GM21381 (cell line): Measurements from ENCODE around the gene LARP4B.

Experiments used
- ATAC-seq: cut with Tn5 transposase; IDR thresholded peaks from one replicate; pipeline ENCODE4 v1.9.1; 2021; ENCODE audit warnings: mild to moderate bottlenecking, moderate library complexity; ENCODE audit not compliant: unreplicated experiment

The LARP4B gene

GRCh38 chr10:789831-790701 is 141.4 kb downstream of the LARP4B start:
- no peak for ATAC-seq

DNA sequence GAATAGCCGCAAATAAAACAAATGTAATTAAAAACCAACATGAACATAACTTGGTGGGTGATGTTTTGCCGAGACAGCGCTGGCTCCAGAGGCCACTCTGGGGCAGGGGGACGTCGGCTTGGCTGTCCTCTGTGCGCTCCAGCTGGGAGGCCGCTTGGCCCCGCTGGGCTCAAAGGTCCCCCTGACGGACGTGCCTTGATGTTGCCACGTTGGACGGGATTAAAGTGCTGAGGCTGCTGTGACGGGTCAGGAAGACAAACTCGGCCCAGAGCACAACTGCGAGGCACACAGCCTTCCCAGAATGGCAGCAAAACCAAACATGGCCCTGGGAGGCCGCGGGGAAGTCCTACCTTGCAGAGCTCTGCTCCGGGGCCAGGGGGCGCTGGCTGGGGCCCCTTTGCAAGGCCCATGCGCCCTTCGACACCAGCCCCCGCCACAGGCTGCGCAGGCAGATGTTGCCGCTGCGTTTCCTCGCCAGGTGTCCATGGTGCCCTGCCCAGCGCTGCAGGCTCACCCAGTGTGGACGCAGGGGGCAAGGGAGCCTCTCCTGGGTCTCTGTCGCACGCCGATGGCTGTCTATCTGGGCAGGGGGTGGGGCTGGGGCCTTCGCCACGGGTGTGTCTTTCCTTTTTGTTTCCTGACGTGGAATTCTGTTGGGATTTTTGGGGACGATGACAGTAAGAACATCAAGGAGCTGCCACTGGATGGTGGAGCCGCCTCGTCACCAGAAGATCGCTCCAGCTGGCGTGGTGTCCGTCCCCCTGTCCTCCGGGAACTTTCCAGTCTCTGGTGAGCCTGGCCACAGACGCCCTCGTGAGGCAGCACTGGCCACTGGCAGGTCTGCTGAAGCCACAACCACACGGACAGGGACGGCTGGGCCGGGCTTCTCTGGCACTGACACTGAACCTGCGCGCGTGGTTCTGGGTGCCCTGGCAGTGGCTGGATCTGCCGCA is 142.4 kb downstream of the LARP4B start:
- ATAC-seq = no peak

- ATAC-seq = no peak
Observed at GRCh38 chr10:787933-788651, 143.4 kb downstream of the LARP4B start.

GRCh38 chr10:786633-787474 is 144.7 kb downstream of the LARP4B start:
- ATAC-seq = no peak

DNA sequence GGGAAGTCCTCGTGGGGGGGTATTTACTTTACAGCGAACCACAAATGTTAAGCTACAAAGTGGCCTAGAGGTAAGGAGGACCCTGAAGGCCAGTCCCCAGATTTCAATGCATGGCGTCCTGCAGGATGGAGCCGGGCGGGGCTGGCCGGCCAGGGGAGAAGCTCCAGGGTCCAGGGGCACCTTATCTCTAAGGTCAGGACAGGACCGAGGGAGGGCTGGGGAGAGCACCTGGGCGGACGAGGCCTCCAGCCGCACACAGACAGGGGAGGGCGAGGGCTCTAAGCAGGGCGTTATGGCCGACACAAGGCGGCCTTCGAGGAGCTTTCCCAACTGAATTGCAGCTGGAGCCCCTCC is 145.7 kb downstream of the LARP4B start:
- no peak for ATAC-seq

GRCh38 chr10:785089-785860 is 146.2 kb downstream of the LARP4B start:
- ATAC-seq = no peak

DNA sequence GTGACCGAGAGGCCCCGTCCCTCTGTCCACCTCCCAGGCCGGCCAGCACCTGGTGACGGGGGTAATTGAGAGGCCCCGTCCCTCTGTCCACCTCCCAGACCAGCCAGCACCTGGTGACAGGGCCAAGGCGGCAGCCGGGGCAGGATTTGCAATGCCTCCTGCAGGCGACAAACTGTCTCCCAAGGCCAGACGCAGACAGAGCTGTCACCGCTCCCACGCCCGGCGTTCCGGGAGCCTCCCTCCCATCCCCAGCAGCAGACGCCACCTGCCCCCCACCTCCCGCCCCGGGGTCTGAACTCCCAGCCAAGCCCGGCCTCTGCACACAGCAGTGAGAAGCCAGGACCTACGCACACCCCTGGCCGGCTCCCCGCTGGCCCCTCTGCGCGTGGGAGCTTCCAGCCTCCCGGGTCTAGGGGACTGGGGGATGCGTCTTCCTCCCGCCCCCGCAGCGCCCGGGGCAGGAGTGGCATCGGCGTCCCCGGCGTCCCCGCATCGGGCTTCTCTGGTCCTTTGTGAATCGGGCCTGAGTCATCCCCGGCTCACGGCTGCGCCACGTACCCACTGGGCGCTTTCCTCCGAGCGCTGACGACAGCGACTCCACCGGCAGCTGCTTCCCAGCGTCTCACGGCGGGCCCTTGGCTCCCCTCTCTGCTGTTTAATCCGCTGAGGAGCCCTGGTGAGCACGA is 147.0 kb downstream of the LARP4B start:
- ATAC-seq = no peak

DNA sequence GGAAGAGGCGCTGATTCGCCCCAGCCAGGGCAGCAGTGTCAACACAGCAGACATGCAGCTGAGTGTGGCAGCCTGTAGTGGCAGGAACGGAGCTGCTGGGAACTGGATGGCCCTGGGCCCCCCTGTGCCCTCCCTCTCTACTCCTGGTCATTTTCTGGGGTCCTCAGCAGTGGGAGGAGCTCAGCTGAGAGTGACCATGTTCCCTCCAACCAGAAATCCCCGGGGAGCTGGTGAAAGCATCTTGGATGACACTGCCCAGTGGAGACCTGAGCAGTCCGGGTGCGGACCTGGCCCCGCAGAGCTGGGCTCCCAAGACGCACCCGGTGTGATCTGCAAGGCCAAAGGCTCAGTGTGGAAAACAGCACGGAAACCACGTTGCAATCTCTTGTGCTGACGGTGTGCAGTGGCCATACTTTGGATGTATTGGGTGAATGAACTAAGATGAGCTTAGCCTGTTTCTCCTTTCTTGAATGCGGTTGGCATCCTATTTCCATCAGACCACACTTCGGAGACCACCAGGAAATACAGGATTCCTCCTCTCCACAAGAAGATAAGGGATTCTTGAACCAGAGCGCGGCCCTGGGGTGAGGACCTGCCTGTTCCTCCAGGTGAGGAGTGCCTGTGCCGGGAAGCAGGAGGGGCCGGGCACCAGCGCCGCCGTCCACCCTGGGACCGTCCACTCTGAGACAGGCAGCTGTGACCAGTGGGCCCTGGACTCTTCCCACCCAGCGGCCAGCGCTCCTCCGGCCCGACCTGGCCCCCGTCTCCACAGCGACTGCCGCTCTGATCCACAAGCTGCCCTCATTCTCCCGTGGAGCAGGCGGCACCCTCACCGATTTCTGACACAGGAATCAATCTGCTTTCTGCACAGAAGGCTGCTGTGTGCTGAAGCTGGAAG is 148.5 kb downstream of the LARP4B start:
- ATAC-seq = no peak

DNA sequence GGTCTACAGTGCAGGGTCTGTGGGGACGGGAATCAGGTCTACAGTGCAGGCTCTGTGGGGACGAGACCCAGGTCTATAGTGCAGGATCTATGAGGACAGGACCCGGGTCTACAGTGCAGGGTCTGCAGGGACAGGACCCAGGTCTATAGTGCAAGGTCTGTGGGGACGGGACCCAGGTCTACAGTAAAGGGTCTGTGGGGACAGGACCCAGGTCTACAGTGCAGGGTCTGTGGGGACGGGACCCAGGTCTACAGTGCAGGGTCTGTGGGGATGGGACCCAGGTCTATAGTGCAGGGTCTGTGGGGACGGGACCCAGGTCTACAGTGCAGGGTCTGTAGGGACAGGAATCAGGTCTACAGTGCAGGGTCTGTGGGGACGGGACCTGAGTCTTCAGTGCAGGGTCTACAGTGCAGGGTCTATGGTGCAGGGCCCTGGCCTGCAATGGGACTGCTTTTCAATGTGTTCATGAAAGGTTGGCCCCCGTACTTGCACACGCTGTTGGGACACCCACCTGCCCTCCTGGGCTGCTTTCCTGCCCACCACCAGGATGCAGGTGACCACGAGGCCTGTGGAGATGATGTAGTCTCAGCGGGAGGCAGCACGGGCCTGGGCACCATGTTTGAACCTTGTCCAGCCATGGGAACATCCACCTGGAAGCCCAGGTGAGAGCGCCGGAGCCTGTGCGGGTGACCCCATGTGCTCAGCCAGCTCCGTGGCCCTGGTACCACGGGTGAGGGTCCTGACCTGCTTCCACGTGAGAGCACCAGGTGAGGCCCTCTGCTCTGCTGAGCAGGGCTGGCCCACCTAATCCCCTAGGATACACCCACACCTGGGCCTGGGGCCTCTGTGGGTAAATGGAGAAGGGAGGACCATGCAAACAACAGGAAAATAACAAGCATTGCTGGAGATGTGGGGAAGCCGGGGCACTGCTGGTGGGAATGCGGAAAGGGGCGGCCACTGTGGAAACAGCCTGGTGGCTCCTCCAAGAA is 150.7 kb downstream of the LARP4B start:
- ATAC-seq = no peak

DNA sequence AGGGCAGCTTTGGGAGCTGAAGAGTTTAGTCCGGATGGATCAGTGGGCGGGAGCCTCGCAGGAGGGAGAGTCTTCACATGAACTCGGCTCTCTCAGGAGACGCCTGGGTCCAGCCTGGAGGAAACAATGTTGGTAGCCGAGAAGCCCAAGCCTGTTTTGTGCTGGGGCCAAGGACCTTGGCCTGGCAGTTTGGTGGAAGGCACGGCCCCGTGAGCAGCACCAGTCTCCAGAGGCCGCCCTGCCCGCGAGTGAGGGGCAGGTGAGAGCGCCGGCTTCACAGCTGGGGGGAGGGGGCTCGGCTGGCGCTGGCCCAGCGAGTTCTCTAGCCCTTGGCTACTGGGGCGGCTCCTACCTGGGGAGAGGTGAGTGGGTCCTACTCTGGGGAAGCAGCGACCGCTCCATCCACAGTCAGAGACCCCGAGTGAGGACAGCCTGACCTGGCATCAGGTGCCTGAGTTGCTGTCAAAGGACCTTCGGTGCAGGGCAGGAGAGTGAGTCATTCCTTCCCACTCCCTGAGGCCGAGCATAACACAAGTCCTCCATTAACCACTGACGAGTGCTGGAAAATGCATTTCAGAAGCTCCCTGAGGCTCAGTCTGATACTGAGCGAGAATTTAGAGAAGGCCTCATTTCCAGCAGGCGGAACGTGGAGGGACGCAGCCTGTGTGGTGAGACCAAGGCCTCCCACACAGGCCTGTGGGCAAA is 152.7 kb downstream of the LARP4B start:
- no peak for ATAC-seq

GRCh38 chr10:777913-778479 is 153.5 kb downstream of the LARP4B start:
- no peak for ATAC-seq

DNA sequence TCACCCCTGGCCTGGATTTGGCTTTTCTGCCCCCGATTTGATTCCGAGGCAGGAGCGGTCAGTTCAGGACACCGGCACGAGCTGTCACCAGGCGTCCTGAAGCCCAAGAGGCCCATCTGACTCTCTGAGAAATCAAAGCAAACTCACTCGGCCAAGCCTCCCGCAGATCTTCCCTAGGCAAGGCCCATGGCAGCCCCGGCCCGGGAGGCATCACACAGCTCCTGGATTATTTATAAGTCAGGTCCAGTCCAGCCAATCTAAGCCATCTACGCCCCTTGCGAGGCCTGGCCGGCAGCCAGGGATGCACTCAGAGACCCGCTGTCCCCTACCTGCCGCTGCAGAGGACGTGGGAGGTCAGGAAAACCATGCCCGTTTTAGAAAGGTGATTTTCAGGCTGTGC is 154.7 kb downstream of the LARP4B start:
- no peak for ATAC-seq

- no peak for ATAC-seq
Observed at GRCh38 chr10:775245-776075, 156.0 kb downstream of the LARP4B start.

- ATAC-seq = no peak
Observed at GRCh38 chr10:774661-775244, 156.8 kb downstream of the LARP4B start.

DNA sequence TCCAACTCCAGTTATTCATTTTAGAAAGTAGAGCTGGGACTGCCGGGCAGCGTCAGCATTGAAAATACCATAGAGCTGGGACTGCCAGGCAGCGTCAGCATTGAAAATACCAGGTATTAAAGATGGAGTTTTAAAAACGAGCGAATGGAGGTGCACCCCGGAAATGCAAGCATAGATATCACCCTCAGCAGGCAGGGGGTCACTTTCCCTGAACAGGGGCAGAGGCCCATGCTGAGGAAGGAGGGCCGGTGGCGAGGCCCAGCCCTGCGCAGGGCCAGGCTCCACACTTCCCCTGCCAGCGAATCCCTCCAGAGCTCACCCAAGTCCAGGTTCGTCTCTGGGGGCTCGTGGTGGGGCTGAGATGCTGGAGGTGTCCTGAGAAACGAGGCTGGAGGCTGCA is 157.3 kb downstream of the LARP4B start:
- ATAC-seq = no peak
